Cardiac septum (tissue), 1 donor: Measurements from ENCODE around the gene SS18. TPM values are rescaled to one million over a fixed set of nuclear protein-coding genes. Genes with fewer than 3 reads are reported as not detected.

ENCODE experiments used
- DNase-seq: peaks from one replicate; pipeline ENCODE4 v3.0.0-alpha.2; 2020; ENCODE audit warnings: low spot score
- intact Hi-C: fragments of 100-400 bp; cut with DNase I; formaldehyde crosslinking; loops from one replicate; pipeline ENCODE4 v1.14.0; 2022
- total RNA-seq: library from RNA; stranded (reverse); fragmentation: NEBNext Ultra II Directional; extraction: Animal tissue kit (Norgen Biotek cat#: 25700); gene quantifications from one replicate; pipeline ENCODE4 v1.2.1, GENCODE V29; 2021
- donor health status: DM: no; HTN: no; CAD: no.

SS18 gene
- total RNA-seq, 1 donor from 2014 or later: 42.4 TPM

- intact Hi-C loops: no loop called here
- no peak for DNase-seq
Observed at GRCh38 chr18:26082475-26082874, 7.9 kb downstream of the SS18 start.

GRCh38 chr18:26074246-26074645 is 16.2 kb downstream of the SS18 start:
- intact Hi-C loops: no loop called here
- DNase-seq: no peak

GRCh38 chr18:26073758-26074157 is 16.7 kb downstream of the SS18 start:
- intact Hi-C loops: no loop called here
- DNase-seq: no peak

- intact Hi-C loops: no loop called here
- no peak for DNase-seq
Observed at GRCh38 chr18:26071725-26072124, 18.7 kb downstream of the SS18 start.

GRCh38 chr18:26071020-26071419 is 19.4 kb downstream of the SS18 start:
- intact Hi-C loops: no loop called here
- no peak for DNase-seq

GRCh38 chr18:26059357-26059756 is 31.1 kb downstream of the SS18 start:
- no peak for DNase-seq
- intact Hi-C loops: no loop called here

GRCh38 chr18:26057344-26057773 is 33.1 kb downstream of the SS18 start:
- no peak for DNase-seq
- intact Hi-C loops: no loop called here

GRCh38 chr18:26056291-26056690 is 34.1 kb downstream of the SS18 start:
- intact Hi-C loops: no loop called here
- DNase-seq: no peak

- intact Hi-C loops: no loop called here
- DNase-seq: no peak
Observed at GRCh38 chr18:26052505-26052904, 37.9 kb downstream of the SS18 start.

GRCh38 chr18:26051843-26052242 is 38.6 kb downstream of the SS18 start:
- DNase-seq: no peak
- intact Hi-C loops: no loop called here

- DNase-seq: no peak
- intact Hi-C loops: no loop called here
Observed at GRCh38 chr18:26046419-26047077, 43.9 kb downstream of the SS18 start.

- intact Hi-C loops: no loop called here
- DNase-seq: no peak
Observed at GRCh38 chr18:26044807-26045206, 45.6 kb downstream of the SS18 start.

GRCh38 chr18:26040051-26040656 is 50.3 kb downstream of the SS18 start:
- intact Hi-C loops: no loop called here
- no peak for DNase-seq

GRCh38 chr18:26039203-26039602 is 51.2 kb downstream of the SS18 start:
- intact Hi-C loops: no loop called here
- no peak for DNase-seq

- no peak for DNase-seq
- intact Hi-C loops: no loop called here
Observed at GRCh38 chr18:26036635-26037034, 53.8 kb downstream of the SS18 start.

GRCh38 chr18:26034850-26035497 is 55.4 kb downstream of the SS18 start:
- no peak for DNase-seq
- intact Hi-C loops: no loop called here

GRCh38 chr18:26022585-26022984 is 67.8 kb downstream of the SS18 start:
- intact Hi-C loops: no loop called here
- no peak for DNase-seq

- no peak for DNase-seq
- intact Hi-C loops: no loop called here
Observed at GRCh38 chr18:26021061-26021754, 69.2 kb downstream of the SS18 start.

- DNase-seq: no peak
- intact Hi-C loops: no loop called here
Observed at GRCh38 chr18:26017929-26018328, 72.5 kb downstream of the SS18 start.

GRCh38 chr18:26014462-26014861 is 76.0 kb downstream of the SS18 start:
- DNase-seq: no peak
- intact Hi-C loops: no loop called here

- DNase-seq: no peak
- intact Hi-C loops: no loop called here
Observed at GRCh38 chr18:26008619-26009018, 81.8 kb downstream of the SS18 start.
